ENCODE measurements around the gene SPIN4. TPM values are rescaled to one million over a fixed set of nuclear protein-coding genes. Genes with fewer than 3 reads are reported as not detected.
"Not testable (repeated sequence)": the region's sequence is repeated elsewhere in the genome, so short reads cannot be mapped to it uniquely, and the experiment has no call there.

SPIN4 gene
- 3.9 and 6.0 TPM in 2 replicates for total RNA-seq
- polyA plus RNA-seq = 5.0 and 6.9 TPM in 2 replicates

GRCh38 chrX:63350941-63351616 lies at the start of gene SPIN4:
SPIN4 (minus strand) TSS chrX:63351332; CDS start chrX:63350819, 513 bp downstream.
- DNase-seq (ENCODE audit: low read depth in 1 of 2, low spot score in 1 of 2) = peak; percentile 91 to 94
- H3K27ac ChIP-seq = peak within 1 kb of the TSS; percentile 95
- H3K4me1 ChIP-seq (ENCODE audit: low read depth) = peaks cover 3% of the 10 kb centered on the region
- no peak for TF ChIP-seq CTCF (IDR thresholded peaks at IDR 0.05; ENCODE audit: low read depth, low read length)
- H3K9me3 ChIP-seq (ENCODE audit: low read depth) = no peaks in the 10 kb centered on the region
- peak within 1 kb of the TSS; percentile 80 for H3K4me3 ChIP-seq
- H3K36me3 ChIP-seq = no peaks in the 10 kb centered on the region
- no peaks in the 10 kb centered on the region for H3K27me3 ChIP-seq

- Histone ChIP-seq H3K36me3 (no peaks in the 10 kb centered on the region), H3K27ac (no peak overlapping the region), H3K4me3 (no peak overlapping the region), H3K27me3 (no peaks in the 10 kb centered on the region), H3K9me3 (ENCODE audit: low read depth) (no peaks in the 10 kb centered on the region), H3K4me1 (ENCODE audit: low read depth) (no peaks in the 10 kb centered on the region)
- no peak for DNase-seq (ENCODE audit: low read depth in 1 of 2, low spot score in 1 of 2)
- no peak for TF ChIP-seq CTCF (IDR thresholded peaks at IDR 0.05; ENCODE audit: low read depth, low read length)
Observed at GRCh38 chrX:63400340-63400739, 49.2 kb upstream of the SPIN4 start.

DNA sequence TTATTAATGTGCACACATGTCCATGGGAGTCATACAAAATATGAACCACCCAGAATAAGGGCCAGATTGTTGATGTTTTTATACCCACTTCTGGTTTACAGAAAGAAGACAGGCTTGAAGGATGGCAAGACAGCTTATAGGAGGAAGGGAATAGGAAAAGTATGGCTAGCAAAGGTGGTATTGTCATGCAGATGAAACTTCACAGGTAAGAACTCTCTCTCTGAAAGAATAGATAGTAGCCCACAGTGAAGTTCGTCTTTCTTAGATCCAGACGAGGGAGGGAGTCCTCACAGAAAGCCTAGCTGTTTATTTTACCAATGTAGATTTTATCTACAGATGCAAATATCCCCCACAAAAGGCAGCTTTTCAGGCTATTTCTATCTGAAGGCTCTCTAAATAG lies 43.7 kb upstream of the SPIN4 start:
- no peak for DNase-seq (ENCODE audit: low read depth in 1 of 2, low spot score in 1 of 2)
- Histone ChIP-seq H3K9me3 (ENCODE audit: low read depth) (no peaks in the 10 kb centered on the region), H3K27me3 (no peaks in the 10 kb centered on the region), H3K27ac (no peak overlapping the region), H3K36me3 (no peaks in the 10 kb centered on the region), H3K4me1 (ENCODE audit: low read depth) (no peaks in the 10 kb centered on the region), H3K4me3 (no peak overlapping the region)
- TF ChIP-seq CTCF (IDR thresholded peaks at IDR 0.05; ENCODE audit: low read depth, low read length) = no peak

GRCh38 chrX:63393094-63393493 lies 42.0 kb upstream of the SPIN4 start:
- not testable (repeated sequence) for H3K27ac ChIP-seq; DNase-seq (ENCODE audit: low read depth in 1 of 2, low spot score in 1 of 2); H3K4me3 ChIP-seq; H3K4me1 ChIP-seq (ENCODE audit: low read depth); H3K36me3 ChIP-seq; H3K27me3 ChIP-seq; H3K9me3 ChIP-seq (ENCODE audit: low read depth)

GRCh38 chrX:63387411-63387810 lies 36.3 kb upstream of the SPIN4 start:
- TF ChIP-seq CTCF (IDR thresholded peaks at IDR 0.05; ENCODE audit: low read depth, low read length) = no peak
- Histone ChIP-seq H3K36me3 (no peaks in the 10 kb centered on the region), H3K4me3 (no peak overlapping the region), H3K9me3 (ENCODE audit: low read depth) (no peaks in the 10 kb centered on the region), H3K27ac (no peak overlapping the region), H3K27me3 (no peaks in the 10 kb centered on the region), H3K4me1 (ENCODE audit: low read depth) (no peaks in the 10 kb centered on the region)
- no peak for DNase-seq (ENCODE audit: low read depth in 1 of 2, low spot score in 1 of 2)

DNA sequence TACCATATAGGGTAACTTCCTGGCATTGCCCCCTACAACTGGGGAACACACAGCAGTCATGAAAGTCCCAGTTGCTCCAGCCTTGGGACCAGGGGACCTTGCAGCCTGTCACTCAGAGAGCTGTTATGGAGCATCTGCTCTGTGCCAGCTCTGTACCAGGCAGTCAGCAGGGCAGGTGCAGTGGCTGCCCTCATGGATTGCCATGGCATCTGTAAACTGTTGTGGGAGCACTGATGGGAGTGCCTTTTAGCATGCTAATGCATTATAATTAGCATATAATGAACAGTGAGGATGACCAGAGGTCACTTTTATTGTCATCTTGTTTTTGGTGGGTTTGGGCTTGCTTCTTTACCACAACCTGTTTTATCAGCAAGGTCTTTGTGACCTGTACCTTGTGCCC lies 33.1 kb upstream of the SPIN4 start:
- H3K9me3 ChIP-seq (ENCODE audit: low read depth); H3K27ac ChIP-seq; H3K27me3 ChIP-seq; H3K36me3 ChIP-seq; DNase-seq (ENCODE audit: low read depth in 1 of 2, low spot score in 1 of 2); H3K4me3 ChIP-seq; H3K4me1 ChIP-seq (ENCODE audit: low read depth): not testable (repeated sequence)

- H3K27me3 ChIP-seq; H3K4me3 ChIP-seq; H3K36me3 ChIP-seq; H3K9me3 ChIP-seq (ENCODE audit: low read depth); H3K27ac ChIP-seq; H3K4me1 ChIP-seq (ENCODE audit: low read depth); DNase-seq (ENCODE audit: low read depth in 1 of 2, low spot score in 1 of 2): not testable (repeated sequence)
Observed at GRCh38 chrX:63373012-63373411, 21.9 kb upstream of the SPIN4 start.

DNA sequence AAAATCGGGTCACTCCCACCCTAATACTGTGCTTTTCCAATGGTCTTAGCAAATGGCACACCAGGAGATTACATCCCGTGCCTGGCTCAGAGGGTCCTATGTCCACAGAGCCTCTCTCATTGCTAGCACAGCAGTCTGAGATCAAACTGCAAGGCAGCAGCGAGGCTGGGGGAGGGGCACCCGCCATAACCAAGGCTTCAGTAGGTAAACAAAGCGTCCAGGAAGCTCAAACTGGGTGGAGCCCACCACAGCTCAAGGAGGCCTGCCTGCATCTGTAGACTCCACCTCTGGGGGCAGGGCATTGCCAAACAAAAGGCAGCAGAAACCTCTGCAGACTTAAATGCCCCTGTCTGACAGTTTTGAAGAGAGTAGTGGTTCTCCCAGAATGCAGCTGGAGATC lies 16.6 kb upstream of the SPIN4 start:
- not testable (repeated sequence) for H3K4me1 ChIP-seq (ENCODE audit: low read depth); H3K4me3 ChIP-seq; H3K27me3 ChIP-seq; H3K36me3 ChIP-seq; H3K27ac ChIP-seq; H3K9me3 ChIP-seq (ENCODE audit: low read depth); DNase-seq (ENCODE audit: low read depth in 1 of 2, low spot score in 1 of 2)

Measured in cardiac muscle cell (in vitro differentiated cells and primary cell).